ENCODE results near the gene TMEM184A.

TMEM184A gene

GRCh38 chr7:1547777-1548437, 8.1 kb downstream of the TMEM184A start:
- DNase-seq (ENCODE audit: low spot score) = no peak
- in situ Hi-C loops (cut with MboI; ENCODE audit: low sequenced_read_pairs, unreplicated experiment) = no loop called here
- no peak for TF ChIP-seq CTCF (IDR thresholded peaks at IDR 0.05; ENCODE audit: borderline replicate concordance, control extremely low read depth, extremely low read depth, insufficient read depth, missing control alignments)

- TF ChIP-seq CTCF (IDR thresholded peaks at IDR 0.05; ENCODE audit: borderline replicate concordance, control extremely low read depth, extremely low read depth, insufficient read depth, missing control alignments) = no peak
- DNase-seq (ENCODE audit: low spot score) = no peak
- in situ Hi-C loops (cut with MboI; ENCODE audit: low sequenced_read_pairs, unreplicated experiment) = no loop called here
Observed at GRCh38 chr7:1546909-1547776, 8.9 kb downstream of the TMEM184A start.

GRCh38 chr7:1546274-1546908, 9.6 kb downstream of the TMEM184A start:
- TF ChIP-seq CTCF (IDR thresholded peaks at IDR 0.05; ENCODE audit: borderline replicate concordance, control extremely low read depth, extremely low read depth, insufficient read depth, missing control alignments) = no peak
- in situ Hi-C loops (cut with MboI; ENCODE audit: low sequenced_read_pairs, unreplicated experiment) = no loop called here

GRCh38 chr7:1545417-1546246, 10.4 kb downstream of the TMEM184A start:
- no peak for DNase-seq (ENCODE audit: low spot score)
- no peak for TF ChIP-seq CTCF (IDR thresholded peaks at IDR 0.05; ENCODE audit: borderline replicate concordance, control extremely low read depth, extremely low read depth, insufficient read depth, missing control alignments)
- in situ Hi-C loops (cut with MboI; ENCODE audit: low sequenced_read_pairs, unreplicated experiment) = no loop called here

More at GRCh38 chr7:1546274-1546908, 9.6 kb downstream of the TMEM184A start:
- DNase-seq (ENCODE audit: low spot score) = no peak

GRCh38 chr7:1544896-1545416, 11.0 kb downstream of the TMEM184A start:
- in situ Hi-C loops (cut with MboI; ENCODE audit: low sequenced_read_pairs, unreplicated experiment) = no loop called here
- TF ChIP-seq CTCF (IDR thresholded peaks at IDR 0.05; ENCODE audit: borderline replicate concordance, control extremely low read depth, extremely low read depth, insufficient read depth, missing control alignments) = no peak
- no peak for DNase-seq (ENCODE audit: low spot score)

All from GM13976 (cell line).